ENCODE results near the gene BACH1.

- no peak for TF ChIP-seq CTCF (IDR thresholded peaks at IDR 0.05)
- TF ChIP-seq EZH2 (IDR thresholded peaks at IDR 0.05; ENCODE audit: borderline replicate concordance, insufficient read depth, low read depth, low read length, poor library complexity, severe bottlenecking): no peak
These were observed 67.8 kb downstream of the BACH1 start for GRCh38 chr21:29366532-29366931.

Measured in B cell (primary cell).